Stimulated activated CD4-positive, alpha-beta T cell treated with anti-CD3 and anti-CD28 coated beads, Interleukin-15, amount 100 ng/mL, for 48 hours (primary cell): Measurements from ENCODE around the gene PUS1.

Source experiments
- DNase-seq, 2 donors: peaks; one replicate each; pipeline ENCODE4 v3.0.0-alpha.2; 2020; ENCODE audit warnings: low read depth in 2 of 2

The PUS1 gene

GRCh38 chr12:131902332-131903241 is 26.5 kb upstream of the PUS1 start:
- DNase-seq = no peak

- no peak for DNase-seq
Observed at GRCh38 chr12:131903270-131904255, 25.5 kb upstream of the PUS1 start.

GRCh38 chr12:131904346-131904745 is 24.7 kb upstream of the PUS1 start:
- no peak for DNase-seq

- DNase-seq = no peak
Observed at GRCh38 chr12:131905081-131905629, 23.9 kb upstream of the PUS1 start.

- no peak for DNase-seq
Observed at GRCh38 chr12:131905630-131906091, 23.4 kb upstream of the PUS1 start.

GRCh38 chr12:131907379-131908091 is 21.5 kb upstream of the PUS1 start:
- no peak for DNase-seq

GRCh38 chr12:131908092-131909080 is 20.7 kb upstream of the PUS1 start:
- DNase-seq = no peak

- no peak for DNase-seq
Observed at GRCh38 chr12:131909081-131909751, 19.9 kb upstream of the PUS1 start.

GRCh38 chr12:131909752-131910219 is 19.3 kb upstream of the PUS1 start:
- DNase-seq = no peak

- no peak for DNase-seq
Observed at GRCh38 chr12:131910302-131911027, 18.6 kb upstream of the PUS1 start.

GRCh38 chr12:131911028-131911650 is 17.9 kb upstream of the PUS1 start:
- DNase-seq = no peak

GRCh38 chr12:131911851-131912477 is 17.1 kb upstream of the PUS1 start:
- DNase-seq = no peak

- DNase-seq = no peak
Observed at GRCh38 chr12:131912518-131913274, 16.4 kb upstream of the PUS1 start.

GRCh38 chr12:131913666-131914065 is 15.4 kb upstream of the PUS1 start:
- DNase-seq = no peak

GRCh38 chr12:131914179-131914702 is 14.8 kb upstream of the PUS1 start:
- no peak for DNase-seq

- DNase-seq = no peak
Observed at GRCh38 chr12:131915000-131915689, 13.9 kb upstream of the PUS1 start.
